HepG2 (cell line): ENCODE measurements around the gene PPP2R5B. TPM values are rescaled to one million over a fixed set of nuclear protein-coding genes. Genes with fewer than 3 reads are reported as not detected.

ENCODE experiments used
- ATAC-seq: fragments of 200-7000 bp; cut with Tn5 transposase; 3 replicates; pipeline ENCODE4 v1.9.1; 2020; ENCODE audit warnings: mild to moderate bottlenecking, moderate library complexity
- BruUV-seq: library from RNA; stranded (reverse); fragments of 400-500 nt; replicated peaks from 2 replicates; lab custom pipeline; 2021; lab: Mats Ljungman, UMichigan
- CTCF ChIA-PET: fragments of 300-600 bp; formaldehyde crosslinking; extraction: SDS; loops from one replicate; lab custom pipeline; 2021; ENCODE audit warnings: low total read pairs, inconsistent platforms, low intra/inter-chr PET ratio; lab: Yijun Ruan, JAX
- POLR2A ChIA-PET: fragments of 350-600 bp; sonication (Branson Sonifier 250); formaldehyde crosslinking; loops from one replicate; lab custom pipeline; 2020; ENCODE audit warnings: antibody characterized with exemption, inconsistent platforms; lab: Yijun Ruan, JAX
- DNase-seq: peaks from one replicate; pipeline ENCODE4 v3.0.0-alpha.2; 2015; ENCODE audit warnings: low spot score
- FAIRE-seq: peaks from 3 replicates; lab custom pipeline; 2011; peaks lifted over from hg19 to GRCh38; lab: Jason Lieb, UNC
- H2AFZ ChIP-seq: one replicate; pipeline ENCODE4 v1.6.1; 2011; ENCODE audit warnings: low read length, inconsistent platforms
- H3K27ac ChIP-seq: fragments of 300-600 bp; 3 replicates; pipeline ENCODE4 v1.8.0; 2011; ENCODE audit warnings: mixed run types, mild to moderate bottlenecking, mixed read lengths, low read length, inconsistent platforms; ENCODE audit not compliant: insufficient read depth; ENCODE audit errors: extremely low read length
- H3K27me3 ChIP-seq, 2 experiments: fragments of 200-600 bp in 1 of 2; 2 replicates in 1 of 2; 3 replicates in 1 of 2; pipeline versions ENCODE4 v1.6.0 to v1.8.0; 2011; ENCODE audit warnings: low read length in 2 of 2, mild to moderate bottlenecking in 2 of 2, moderate library complexity in 2 of 2, inconsistent platforms in 1 of 2; ENCODE audit not compliant: insufficient read depth in 2 of 2, control insufficient read depth in 1 of 2
- H3K36me3 ChIP-seq, 2 experiments: fragments of 200-600 bp in 1 of 2; replicated peaks in 1 of 2; 2 replicates in 1 of 2; 3 replicates in 1 of 2; pipeline versions ENCODE4 v1.5.1 to v1.8.0; 2011; ENCODE audit warnings: low read length in 2 of 2, inconsistent platforms in 1 of 2; ENCODE audit not compliant: insufficient read depth in 2 of 2, control insufficient read depth in 1 of 2
- H3K4me1 ChIP-seq: 2 replicates; pipeline ENCODE4 v1.5.1; 2012; ENCODE audit warnings: low read length, inconsistent platforms; ENCODE audit not compliant: insufficient read depth
- H3K4me2 ChIP-seq: 2 replicates; pipeline ENCODE4 v1.6.0; 2011; ENCODE audit warnings: low read depth, low read length, inconsistent platforms
- H3K4me3 ChIP-seq, 3 experiments: fragments of 200-600 bp in 1 of 3; sonication (generic), shearing (Covaris generic) in 1 of 3; replicated peaks in 1 of 3; 2 replicates each; pipeline ENCODE4 v1.5.1; 2011 to 2016; ENCODE audit warnings: low read length in 3 of 3, inconsistent platforms in 2 of 3, low read depth in 2 of 3, mild to moderate bottlenecking in 2 of 3, control low read depth in 1 of 3, mixed read lengths in 1 of 3; ENCODE audit not compliant: insufficient read depth in 1 of 3
- H3K79me2 ChIP-seq: one replicate; pipeline ENCODE4 v1.6.1; 2011; ENCODE audit warnings: low read length, inconsistent platforms; ENCODE audit not compliant: insufficient read depth
- H3K9ac ChIP-seq: 2 replicates; pipeline ENCODE4 v1.6.0; 2011; ENCODE audit warnings: mild to moderate bottlenecking, low read depth, low read length, inconsistent platforms; ENCODE audit not compliant: insufficient read depth
- H3K9me3 ChIP-seq: 2 replicates; pipeline ENCODE4 v1.5.1; 2012; ENCODE audit warnings: mild to moderate bottlenecking, low read length
- H4K20me1 ChIP-seq: 2 replicates; pipeline ENCODE4 v1.6.0; 2011; ENCODE audit warnings: inconsistent platforms, mild to moderate bottlenecking, low read length, moderate library complexity; ENCODE audit not compliant: insufficient read depth
- CREB1 ChIP-seq, 2 experiments: fragments of 450-650 bp in 1 of 2; IDR thresholded peaks; 2 replicates each; pipeline ENCODE4 v1.6.1; 2016 to 2017; ENCODE audit warnings: control low read depth in 1 of 2, mild to moderate bottlenecking in 1 of 2, missing compliant biosample characterization in 1 of 2, missing genetic modification characterization in 1 of 2
- GPBP1L1 ChIP-seq: sonication (generic); formaldehyde crosslinking; IDR thresholded peaks from 2 replicates; pipeline ENCODE4 v1.5.0; 2020; ENCODE audit warnings: mild to moderate bottlenecking, missing genetic modification reagents
- PRPF4 ChIP-seq: fragments of 200-400 bp; formaldehyde crosslinking; IDR thresholded peaks from 2 replicates; pipeline ENCODE4 v1.6.1; 2016; ENCODE audit warnings: low read length, low read depth; ENCODE audit not compliant: poor library complexity, severe bottlenecking
- U2AF2 ChIP-seq: fragments of 200-400 bp; formaldehyde crosslinking; IDR thresholded peaks from 2 replicates; pipeline ENCODE4 v1.6.1; 2017; ENCODE audit warnings: low read depth, mild to moderate bottlenecking, low read length
- ZNF230 ChIP-seq: sonication (generic); formaldehyde crosslinking; IDR thresholded peaks from 2 replicates; pipeline ENCODE4 v1.4.0; 2020; ENCODE audit warnings: mild to moderate bottlenecking, missing genetic modification reagents
- ZNF281 ChIP-seq: sonication (generic); formaldehyde crosslinking; IDR thresholded peaks from 2 replicates; pipeline ENCODE4 v1.4.0; 2020; ENCODE audit warnings: missing genetic modification reagents, borderline replicate concordance
- ZNF710 ChIP-seq: sonication (generic); formaldehyde crosslinking; IDR thresholded peaks from 2 replicates; pipeline ENCODE4 v1.5.0; 2020; ENCODE audit warnings: mild to moderate bottlenecking, missing genetic modification reagents, borderline replicate concordance
- WGBS: methylation state at CpG from one replicate; pipeline ENCODE4 v1.1.6; 2017; ENCODE audit warnings: low lambda C conversion rate; 5-methylcytosine and 5-hydroxymethylcytosine counted together
- in situ Hi-C: cut with HindIII; loops from 2 replicates; pipeline ENCODE4 v1.10.0; 2017; ENCODE audit warnings: low pct_unique_long_range_greater_than_20kb; ENCODE audit not compliant: extremely low pct_ligation_motif_present
- intact Hi-C: fragments of 100-400 bp; cut with micrococcal nuclease; formaldehyde crosslinking; loops from one replicate; pipeline ENCODE4 v1.10.0; 2022; ENCODE audit not compliant: unreplicated experiment
- polyA plus RNA-seq, 8 experiments: library from polyadenylated mRNA; depleted of rRNA in 3 of 8; stranded (reverse) in 7 of 8; unstranded in 1 of 8; fragments of >200 nt; fragmentation: Illumina TruSeq in 4 of 8; extraction: Trizol in 4 of 8; gene quantifications; 2 replicates each; pipeline versions ENCODE4 v1.2.1 to v1.2.3, GENCODE V29; 2011 to 2016; ENCODE audit warnings: low read depth in 4 of 8, missing spikeins in 1 of 8, mixed read lengths in 1 of 8; ENCODE audit not compliant: insufficient read depth in 1 of 8
- total RNA-seq, 5 experiments: library from RNA; depleted of rRNA; stranded (reverse); fragments of >200 nt; fragmentation: Illumina TruSeq; extraction: Trizol; gene quantifications; 2 replicates each; pipeline ENCODE4 v1.2.3, GENCODE V29; 2016; ENCODE audit warnings: low read depth in 1 of 5

Gene PPP2R5B
- total and polyA plus RNA-seq, 2 of the 13 experiments (the other 11 are each of a cell fraction or from before 2014, with no cell fraction given), result 2.3 to 8.3 TPM

GRCh38 chr11:64896448-64897022 lies 28.0 kb upstream of the PPP2R5B start:
- TF ChIP-seq CREB1 (IDR thresholded peaks at IDR 0.05), result no peak
- TF ChIP-seq CREB1 (CRISPR knock-in tag; IDR thresholded peaks at IDR 0.05), result no peak
- no peak for TF ChIP-seq ZNF230 (CRISPR knock-in tag)
- TF ChIP-seq PRPF4, result no peak
- TF ChIP-seq GPBP1L1, result no peak
- TF ChIP-seq U2AF2, result no peak
- TF ChIP-seq ZNF281 (CRISPR knock-in tag), result no peak
- no peak for TF ChIP-seq ZNF710
- BruUV-seq, result no TSS peak
- no peak overlapping the region for H2AFZ ChIP-seq
- FAIRE-seq (no peak), ATAC-seq (no peak), DNase-seq (no peak)
- H3K27ac ChIP-seq, result no peak overlapping the region
- H3K4me3 ChIP-seq, result no peak overlapping the region
- no peak overlapping the region for H3K4me2 ChIP-seq
- no peaks in the 10 kb centered on the region; a peak in 1 of 5 replicates for H3K27me3 ChIP-seq
- 80% methylated on average over 3 of the region's 14 CpGs for whole genome bisulfite sequencing
- H3K9me3 ChIP-seq, result no peaks in the 10 kb centered on the region
- POLR2A ChIA-PET, result interaction anchor here (0.6 kb wide), 1 partner anchor 170 kb away, joined by 3 read pairs; no protein-coding TSS in a partner anchor
- H3K4me1 ChIP-seq, result peaks cover 24% of the 10 kb centered on the region
- H3K36me3 ChIP-seq, result peaks cover 10 to 24% of the 10 kb centered on the region in 2 experiments; a peak in 4 of 5 replicates
- intact Hi-C loops (no loop called here), in situ Hi-C loops (no loop called here)
- CTCF ChIA-PET, result no interaction called here
- peaks cover 17% of the 10 kb centered on the region for H3K79me2 ChIP-seq
- no peak overlapping the region for H3K9ac ChIP-seq
- no peaks in the 10 kb centered on the region for H4K20me1 ChIP-seq
